HEK293 (cell line): ENCODE measurements around the gene RIBC2.
"Not testable (repeated sequence)": the region's sequence is repeated elsewhere in the genome, so short reads cannot be mapped to it uniquely, and the experiment has no call there.

Experiments
- CTCF ChIA-PET: fragments of 350-600 bp; formaldehyde crosslinking; extraction: SDS; loops from one replicate; lab custom pipeline; 2021; ENCODE audit warnings: antibody characterized with exemption; lab: Yijun Ruan, JAX
- POLR2A ChIA-PET: fragments of 300-600 bp; formaldehyde crosslinking; extraction: SDS; loops from one replicate; lab custom pipeline; 2020; ENCODE audit warnings: antibody characterized with exemption, inconsistent platforms; lab: Yijun Ruan, JAX
- H3K27ac ChIP-seq: fragments of 200-500 bp; sonication (Bioruptor generic); 2 replicates; pipeline ENCODE4 v1.5.1; 2014; ENCODE audit warnings: low read depth, low read length, control low read depth, inconsistent platforms; ENCODE audit errors: extremely low read depth
- H3K36me3 ChIP-seq, 2 experiments: fragments of 200-500 bp in 1 of 2; sonication (Bioruptor generic) in 1 of 2; 1 replicate in 1 of 2; 2 replicates in 1 of 2; pipeline ENCODE4 v1.5.1; 2014 to 2017; ENCODE audit warnings: inconsistent platforms in 2 of 2, low read length in 2 of 2; ENCODE audit not compliant: control insufficient read depth in 2 of 2, insufficient read depth in 1 of 2
- H3K4me1 ChIP-seq: fragments of 200-500 bp; sonication (Bioruptor generic); 2 replicates; pipeline ENCODE4 v1.5.1; 2014; ENCODE audit warnings: mild to moderate bottlenecking, low read length, inconsistent platforms; ENCODE audit not compliant: control insufficient read depth, insufficient read depth
- H3K4me3 ChIP-seq: 2 replicates; pipeline ENCODE4 v1.5.1; 2011; ENCODE audit warnings: low read depth, mild to moderate bottlenecking, control low read depth, low read length, moderate library complexity
- H3K9me3 ChIP-seq: fragments of 200-500 bp; sonication (Bioruptor generic); 2 replicates; pipeline ENCODE4 v1.5.1; 2014; ENCODE audit warnings: low read depth, low read length, inconsistent platforms; ENCODE audit not compliant: control insufficient read depth, insufficient read depth
- HOXA7 ChIP-seq: sonication (generic); formaldehyde crosslinking; IDR thresholded peaks from 2 replicates; pipeline ENCODE4 v1.8.1; 2022; ENCODE audit warnings: missing genetic modification reagents, borderline replicate concordance
- KLF10 ChIP-seq: fragments of 450-650 bp; IDR thresholded peaks from 2 replicates; pipeline ENCODE4 v1.5.1; 2018; ENCODE audit warnings: missing biosample characterization, mild to moderate bottlenecking, missing genetic modification characterization
- KLF16 ChIP-seq: fragments of 450-650 bp; formaldehyde crosslinking; IDR thresholded peaks from 2 replicates; pipeline ENCODE4 v1.5.1; 2017; ENCODE audit warnings: missing biosample characterization, missing genetic modification characterization
- KLF9 ChIP-seq: fragments of 450-650 bp; formaldehyde crosslinking; IDR thresholded peaks from 2 replicates; pipeline ENCODE4 v1.5.1; 2016; ENCODE audit warnings: missing biosample characterization, missing genetic modification characterization, low read depth
- OSR2 ChIP-seq: fragments of 450-650 bp; formaldehyde crosslinking; IDR thresholded peaks from 2 replicates; pipeline ENCODE4 v1.5.1; 2016; ENCODE audit warnings: missing biosample characterization, missing genetic modification characterization
- OVOL3 ChIP-seq: fragments of 450-650 bp; formaldehyde crosslinking; IDR thresholded peaks from 2 replicates; pipeline ENCODE4 v1.5.1; 2016; ENCODE audit warnings: missing biosample characterization, missing genetic modification characterization
- RBAK ChIP-seq: fragments of 450-650 bp; formaldehyde crosslinking; IDR thresholded peaks from 2 replicates; pipeline ENCODE4 v1.5.1; 2016; ENCODE audit warnings: missing biosample characterization, missing genetic modification characterization
- REPIN1 ChIP-seq: fragments of 450-650 bp; formaldehyde crosslinking; IDR thresholded peaks from 2 replicates; pipeline ENCODE4 v1.5.1; 2017; ENCODE audit warnings: missing biosample characterization, missing genetic modification characterization, low read depth
- SCRT2 ChIP-seq: fragments of 450-650 bp; formaldehyde crosslinking; IDR thresholded peaks from 2 replicates; pipeline ENCODE4 v1.5.1; 2016; ENCODE audit warnings: missing biosample characterization, missing genetic modification characterization
- SP7 ChIP-seq: fragments of 450-650 bp; formaldehyde crosslinking; IDR thresholded peaks from 2 replicates; pipeline ENCODE4 v1.5.1; 2016; ENCODE audit warnings: missing biosample characterization, missing genetic modification characterization
- ZBTB1 ChIP-seq: fragments of 450-650 bp; formaldehyde crosslinking; IDR thresholded peaks from 2 replicates; pipeline ENCODE4 v1.5.1; 2016; ENCODE audit warnings: missing biosample characterization, missing genetic modification characterization
- ZBTB17 ChIP-seq: fragments of 450-650 bp; formaldehyde crosslinking; IDR thresholded peaks from 2 replicates; pipeline ENCODE4 v1.5.1; 2016; ENCODE audit warnings: missing biosample characterization, missing genetic modification characterization
- ZBTB20 ChIP-seq: fragments of 450-650 bp; formaldehyde crosslinking; IDR thresholded peaks from 2 replicates; pipeline ENCODE4 v1.5.1; 2016; ENCODE audit warnings: missing biosample characterization, missing genetic modification characterization
- ZBTB48 ChIP-seq: fragments of 450-650 bp; formaldehyde crosslinking; IDR thresholded peaks from 2 replicates; pipeline ENCODE4 v1.5.1; 2016; ENCODE audit warnings: missing biosample characterization, missing genetic modification characterization
- ZFP3 ChIP-seq: fragments of 450-650 bp; formaldehyde crosslinking; IDR thresholded peaks from 2 replicates; pipeline ENCODE4 v1.5.1; 2016; ENCODE audit warnings: low read depth, missing biosample characterization, missing genetic modification characterization
- ZNF148 ChIP-seq: fragments of 450-650 bp; formaldehyde crosslinking; IDR thresholded peaks from 2 replicates; pipeline ENCODE4 v1.5.0; 2017; ENCODE audit warnings: missing biosample characterization, missing genetic modification characterization, borderline replicate concordance
- ZNF157 ChIP-seq: fragments of 450-650 bp; formaldehyde crosslinking; IDR thresholded peaks from 2 replicates; pipeline ENCODE4 v1.5.1; 2016; ENCODE audit warnings: missing biosample characterization, missing genetic modification characterization
- ZNF175 ChIP-seq: fragments of 450-650 bp; formaldehyde crosslinking; IDR thresholded peaks from 2 replicates; pipeline ENCODE4 v1.5.1; 2016; ENCODE audit warnings: missing biosample characterization, missing genetic modification characterization
- ZNF24 ChIP-seq: fragments of 450-650 bp; formaldehyde crosslinking; IDR thresholded peaks from 2 replicates; pipeline ENCODE4 v1.5.1; 2016; ENCODE audit warnings: missing biosample characterization, missing genetic modification characterization
- ZNF335 ChIP-seq: fragments of 450-650 bp; formaldehyde crosslinking; conservative IDR thresholded peaks from 2 replicates; pipeline ENCODE4 v1.5.1; 2016; ENCODE audit warnings: missing biosample characterization, missing genetic modification characterization
- ZNF341 ChIP-seq: fragments of 450-650 bp; formaldehyde crosslinking; IDR thresholded peaks from 2 replicates; pipeline ENCODE4; 2016; ENCODE audit warnings: low read depth, missing biosample characterization, missing genetic modification characterization
- ZNF416 ChIP-seq: fragments of 450-650 bp; formaldehyde crosslinking; IDR thresholded peaks from 2 replicates; pipeline ENCODE4 v1.5.1; 2016; ENCODE audit warnings: missing biosample characterization, missing genetic modification characterization
- ZNF510 ChIP-seq: fragments of 450-650 bp; formaldehyde crosslinking; IDR thresholded peaks from 2 replicates; pipeline ENCODE4 v1.5.1; 2018; ENCODE audit warnings: mild to moderate bottlenecking, missing genetic modification characterization, missing biosample characterization; ENCODE audit not compliant: insufficient replicate concordance
- ZNF548 ChIP-seq: fragments of 450-650 bp; formaldehyde crosslinking; IDR thresholded peaks from 2 replicates; pipeline ENCODE4 v1.5.1; 2016; ENCODE audit warnings: missing biosample characterization, missing genetic modification characterization
- ZNF621 ChIP-seq: fragments of 450-650 bp; formaldehyde crosslinking; IDR thresholded peaks from 2 replicates; pipeline ENCODE4 v1.5.1; 2017; ENCODE audit warnings: missing biosample characterization, missing genetic modification characterization
- ZNF658 ChIP-seq: fragments of 450-650 bp; formaldehyde crosslinking; IDR thresholded peaks from 2 replicates; pipeline ENCODE4; 2016; ENCODE audit warnings: missing biosample characterization, missing genetic modification characterization
- ZNF670 ChIP-seq: fragments of 450-650 bp; formaldehyde crosslinking; IDR thresholded peaks from 2 replicates; pipeline ENCODE4 v1.5.1; 2016; ENCODE audit warnings: missing biosample characterization, missing genetic modification characterization, low read depth
- ZNF830 ChIP-seq: fragments of 450-650 bp; IDR thresholded peaks from 2 replicates; pipeline ENCODE4 v1.5.0; 2018; ENCODE audit warnings: missing biosample characterization, missing genetic modification characterization, low read depth, mild to moderate bottlenecking, moderate library complexity
- ZNF843 ChIP-seq: fragments of 450-650 bp; formaldehyde crosslinking; IDR thresholded peaks from 2 replicates; pipeline ENCODE4 v1.5.1; 2016; ENCODE audit warnings: missing biosample characterization, missing genetic modification characterization
- ZSCAN23 ChIP-seq: fragments of 450-650 bp; formaldehyde crosslinking; IDR thresholded peaks from 2 replicates; pipeline ENCODE4 v1.5.1; 2016; ENCODE audit warnings: missing biosample characterization, missing genetic modification characterization

The RIBC2 gene

GRCh38 chr22:45446216-45446615 lies 32.7 kb downstream of the RIBC2 start:
- TF ChIP-seq ZNF175 (no peak), SP7 (tag by site-specific recombination) (no peak), ZBTB48 (tag by site-specific recombination) (no peak), RBAK (no peak), ZNF510 (no peak), REPIN1 (tag by site-specific recombination) (no peak), ZBTB17 (no peak), ZNF157 (no peak), OVOL3 (tag by site-specific recombination) (no peak), ZNF341 (no peak), ZSCAN23 (tag by site-specific recombination) (no peak), ZNF658 (no peak), SCRT2 (tag by site-specific recombination) (no peak), KLF9 (tag by site-specific recombination) (no peak), OSR2 (no peak), KLF16 (tag by site-specific recombination) (no peak), ZNF830 (tag by site-specific recombination) (no peak), ZNF670 (tag by site-specific recombination) (no peak), ZNF24 (tag by site-specific recombination) (no peak), ZFP3 (tag by site-specific recombination) (no peak)
- POLR2A ChIA-PET = no interaction called here
- Histone ChIP-seq H3K4me3 (no peak overlapping the region), H3K27ac (no peak overlapping the region), H3K9me3 (no peaks in the 10 kb centered on the region), H3K36me3 (no peaks in the 10 kb centered on the region), H3K4me1 (no peaks in the 10 kb centered on the region)
- CTCF ChIA-PET = no interaction called here

GRCh38 chr22:45447596-45447995 lies 34.1 kb downstream of the RIBC2 start:
- POLR2A ChIA-PET, H3K4me1 ChIP-seq, H3K36me3 ChIP-seq, H3K27ac ChIP-seq, H3K9me3 ChIP-seq, H3K4me3 ChIP-seq: not testable (repeated sequence)
- CTCF ChIA-PET = interaction anchor here (0.6 kb wide), 1 partner anchor 1449 kb away, joined by 4 read pairs; no protein-coding TSS in a partner anchor

GRCh38 chr22:45448431-45448830 lies 34.9 kb downstream of the RIBC2 start:
- Histone ChIP-seq H3K9me3 (no peaks in the 10 kb centered on the region), H3K4me3 (no peak overlapping the region), H3K36me3 (no peaks in the 10 kb centered on the region), H3K4me1 (no peaks in the 10 kb centered on the region), H3K27ac (no peak overlapping the region)
- POLR2A ChIA-PET = no interaction called here
- CTCF ChIA-PET = interaction anchor here (0.9 kb wide), 1 partner anchor 130 kb away, joined by 3 read pairs; no protein-coding TSS in a partner anchor
- TF ChIP-seq REPIN1 (tag by site-specific recombination) = no peak
- TF ChIP-seq ZSCAN23 (tag by site-specific recombination) = no peak
- TF ChIP-seq ZNF621 (tag by site-specific recombination) = no peak
- no peak for TF ChIP-seq ZBTB20
- TF ChIP-seq ZNF416 (tag by site-specific recombination) = no peak
- TF ChIP-seq KLF10 (tag by site-specific recombination) = no peak
- no peak for TF ChIP-seq ZNF843 (tag by site-specific recombination)
- no peak for TF ChIP-seq ZBTB17
- no peak for TF ChIP-seq ZBTB1
- TF ChIP-seq HOXA7 = no peak
- TF ChIP-seq ZNF335 (tag by site-specific recombination) = no peak
- TF ChIP-seq ZNF148 (tag by site-specific recombination) = no peak
- no peak for TF ChIP-seq ZNF548 (tag by site-specific recombination)

- POLR2A ChIA-PET, CTCF ChIA-PET, H3K27ac ChIP-seq: not testable (repeated sequence)
These were observed 35.9 kb downstream of the RIBC2 start for GRCh38 chr22:45449442-45449841.

More at GRCh38 chr22:45449442-45449841, 35.9 kb downstream of the RIBC2 start:
- H3K9me3 ChIP-seq, H3K36me3 ChIP-seq, H3K4me1 ChIP-seq, H3K4me3 ChIP-seq: not testable (repeated sequence)
